ENCODE data around the gene FIS1.

GRCh38 chr7:101236292-101236835 lies 8.5 kb downstream of the FIS1 start:
- no peak for TF ChIP-seq EZH2 (IDR thresholded peaks at IDR 0.05; ENCODE audit: insufficient read depth, low read length)
- TF ChIP-seq CTCF (IDR thresholded peaks at IDR 0.05; ENCODE audit: insufficient read depth, low read depth, low read length): no peak

All from astrocyte (in vitro differentiated cells and primary cell).